HFFc6 (cell line): ENCODE results near the gene RAB27A. TPM values are rescaled to one million over a fixed set of nuclear protein-coding genes. Genes with fewer than 3 reads are reported as not detected.

ENCODE experiments used
- DNase-seq: peaks from one replicate; pipeline ENCODE4 v3.0.0-alpha.2; 2018
- H3K27ac Mint-ChIP-seq: 2 replicates; pipeline ENCODE4 v1.8.0; 2020; ENCODE audit warnings: mild to moderate bottlenecking, mixed read lengths
- H3K27me3 Mint-ChIP-seq: 2 replicates; pipeline ENCODE4 v1.8.0; 2021; ENCODE audit warnings: mild to moderate bottlenecking, moderate library complexity, mixed read lengths; ENCODE audit not compliant: insufficient read depth
- H3K36me3 Mint-ChIP-seq: 2 replicates; pipeline ENCODE4 v1.8.0; 2021; ENCODE audit warnings: low read depth, mixed read lengths
- H3K4me1 Mint-ChIP-seq: 2 replicates; pipeline ENCODE4 v1.8.0; 2020; ENCODE audit warnings: low read depth, mixed read lengths
- H3K4me3 Mint-ChIP-seq: 2 replicates; pipeline ENCODE4 v1.8.0; 2020; ENCODE audit warnings: mild to moderate bottlenecking, moderate library complexity, mixed read lengths
- H3K9me3 Mint-ChIP-seq: 2 replicates; pipeline ENCODE4 v1.8.0; 2020; ENCODE audit warnings: mild to moderate bottlenecking, mixed read lengths
- CTCF ChIP-seq: fragments of 200-600 bp; sonication (generic); IDR thresholded peaks from 2 replicates; pipeline ENCODE4 v1.5.0; 2021; ENCODE audit warnings: antibody characterized with exemption, mild to moderate bottlenecking
- total RNA-seq, 6 experiments: library from RNA; stranded (reverse); fragmentation: NEBNext Ultra II Directional; extraction: Animal tissue kit (Norgen Biotek cat#: 25700); gene quantifications; 2 replicates in 1 of 6; 3 replicates in 5 of 6; pipeline ENCODE4 v1.2.3, GENCODE V29; 2021

Gene RAB27A
- total RNA-seq, 6 experiments from 2014 or later: 6.9 to 13.7 (median 13.0) TPM

DNA sequence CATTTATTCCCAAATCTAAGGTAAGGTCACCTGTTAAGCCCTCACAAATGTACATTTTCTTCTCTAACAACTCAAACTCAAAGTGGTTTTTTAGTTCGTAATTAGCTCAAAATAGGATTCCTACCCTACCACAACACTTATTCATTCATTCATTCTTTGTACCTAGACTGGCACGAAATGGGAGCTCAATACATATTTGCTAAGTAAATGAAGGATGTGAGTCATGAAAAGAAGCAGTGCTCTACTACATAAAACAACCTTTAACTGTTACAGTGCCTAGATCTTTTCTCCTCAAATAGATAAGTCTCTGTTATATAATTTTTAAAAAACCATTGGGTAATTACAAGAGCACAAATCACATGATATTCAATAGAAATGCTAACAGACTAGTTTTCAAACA, 105.9 kb downstream of the RAB27A start:
- Mint-ChIP-seq H3K27ac (peak overlapping the region; percentile 78), H3K9me3 (no peaks in the 10 kb centered on the region), H3K4me1 (peaks cover 21% of the 10 kb centered on the region), H3K27me3 (no peaks in the 10 kb centered on the region), H3K4me3 (no peak overlapping the region), H3K36me3 (peaks cover 37% of the 10 kb centered on the region)
- no peak for TF ChIP-seq CTCF
- DNase-seq: no peak

DNA sequence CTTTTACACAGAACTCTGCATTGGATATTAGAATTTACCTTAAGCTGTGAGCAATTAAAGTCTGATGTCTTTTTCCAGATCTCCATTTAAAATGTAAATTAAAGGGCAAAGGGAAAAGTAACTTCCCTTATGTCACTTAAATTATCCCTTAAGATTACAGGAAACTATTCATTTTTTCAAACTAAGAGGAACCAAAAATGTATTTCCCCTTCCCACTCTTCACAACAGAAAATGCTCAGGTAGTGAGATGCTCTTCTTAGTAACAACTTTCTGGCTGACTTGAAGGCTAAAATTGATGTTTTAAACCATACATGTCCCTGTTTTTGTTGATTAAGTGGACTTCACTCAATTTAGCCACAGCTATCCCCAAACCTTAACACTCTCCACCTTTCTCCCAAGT, 110.5 kb downstream of the RAB27A start:
- DNase-seq: no peak
- Mint-ChIP-seq H3K4me3 (no peak overlapping the region), H3K27me3 (no peaks in the 10 kb centered on the region), H3K9me3 (no peaks in the 10 kb centered on the region), H3K36me3 (peaks cover 15% of the 10 kb centered on the region), H3K4me1 (peaks cover 10% of the 10 kb centered on the region), H3K27ac (no peak overlapping the region)
- no peak for TF ChIP-seq CTCF

- Mint-ChIP-seq H3K4me3 (no peak overlapping the region), H3K9me3 (no peaks in the 10 kb centered on the region), H3K27ac (no peak overlapping the region), H3K27me3 (no peaks in the 10 kb centered on the region; the same call in 1 of the 2 replicates), H3K4me1 (peaks cover 6% of the 10 kb centered on the region; the same call in 1 of the 2 replicates), H3K36me3 (no peaks in the 10 kb centered on the region)
- no peak for DNase-seq
- no peak for TF ChIP-seq CTCF
Observed at GRCh38 chr15:55170361-55170760, 119.3 kb downstream of the RAB27A start.

DNA sequence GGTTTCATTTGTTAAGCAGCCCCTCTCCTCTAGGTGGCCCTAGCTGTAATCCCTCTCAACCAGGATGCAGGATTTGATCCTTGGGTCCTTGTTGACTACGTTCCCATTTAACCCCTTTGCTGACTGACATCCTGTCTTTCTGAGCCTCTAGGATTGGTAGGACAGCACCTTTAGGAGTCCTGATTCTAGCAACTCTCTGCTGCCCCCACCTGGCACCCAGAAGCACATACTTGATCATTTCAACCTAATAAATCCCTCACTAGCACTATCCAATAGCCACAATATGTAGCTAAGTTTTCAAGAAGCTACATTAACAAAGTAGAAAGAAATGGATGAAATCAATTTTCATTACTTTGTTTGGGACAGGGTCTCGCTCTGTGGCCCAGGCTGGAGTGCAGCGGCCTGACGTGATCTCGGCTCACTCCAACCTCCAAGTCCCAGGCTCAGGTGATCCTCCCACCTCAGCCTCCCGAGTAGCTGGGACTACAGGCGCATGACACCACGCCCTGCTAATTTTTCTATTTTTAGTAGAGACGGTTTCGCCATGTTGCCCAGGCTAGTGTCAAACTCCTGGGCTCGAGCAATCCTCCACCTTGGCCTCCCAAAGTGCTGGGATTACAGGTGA, 121.2 kb downstream of the RAB27A start:
- no peak overlapping the region for H3K27ac Mint-ChIP-seq
- H3K4me1 Mint-ChIP-seq: peaks cover 6% of the 10 kb centered on the region; the same call in 1 of the 2 replicates
- no peaks in the 10 kb centered on the region for H3K36me3 Mint-ChIP-seq
- no peaks in the 10 kb centered on the region for H3K9me3 Mint-ChIP-seq
- no peak overlapping the region for H3K4me3 Mint-ChIP-seq
- peak; percentile 57 for DNase-seq
- no peaks in the 10 kb centered on the region; the same call in 1 of the 2 replicates for H3K27me3 Mint-ChIP-seq
- peak; percentile 84 for TF ChIP-seq CTCF

DNA sequence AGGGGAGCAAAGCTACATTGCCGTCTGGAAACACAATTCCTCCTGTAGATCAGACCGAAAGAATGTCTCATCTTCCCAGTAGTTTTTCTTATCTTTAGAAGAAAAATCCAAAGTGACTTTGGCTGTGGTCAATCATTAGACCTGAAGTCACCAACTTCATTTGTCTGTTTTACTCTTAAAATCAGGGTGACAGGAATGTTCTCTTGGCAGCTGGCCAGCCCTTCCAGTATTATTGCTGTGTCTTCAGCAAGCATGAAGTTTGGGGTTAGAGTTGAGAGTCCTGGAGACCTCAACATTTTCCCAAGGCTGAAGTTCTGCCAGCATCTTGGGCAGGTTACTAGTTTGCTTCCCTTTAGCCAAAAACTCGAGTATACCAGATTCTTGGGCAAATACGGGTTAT, 125.3 kb downstream of the RAB27A start:
- no peaks in the 10 kb centered on the region for H3K9me3 Mint-ChIP-seq
- H3K4me1 Mint-ChIP-seq: no peaks in the 10 kb centered on the region
- H3K27me3 Mint-ChIP-seq: no peaks in the 10 kb centered on the region
- no peak overlapping the region for H3K27ac Mint-ChIP-seq
- H3K36me3 Mint-ChIP-seq: no peaks in the 10 kb centered on the region
- no peak for TF ChIP-seq CTCF
- DNase-seq: no peak
- no peak overlapping the region for H3K4me3 Mint-ChIP-seq

Other genes starting within 250 kb of the RAB27A start
- gene RSL24D1, start 92.9 kb downstream of the RAB27A start, total RNA-seq: 10 to 100 TPM; 51.8 to 58.1 (median 55.4) TPM
- 10 to 100 TPM in 1 of 6 experiments, 1 to 10 TPM in 5; 7.8 to 11.0 (median 8.4) TPM for gene PIGBOS1, start 29.3 kb upstream of the RAB27A start, total RNA-seq
- gene PIGB, start 29.4 kb upstream of the RAB27A start, total RNA-seq: 10 to 100 TPM; 13.2 to 21.0 (median 17.4) TPM
- 10 to 100 TPM; 28.9 to 42.5 (median 32.6) TPM for gene CCPG1, start 118.5 kb upstream of the RAB27A start, total RNA-seq
- gene PIERCE2, start 118.7 kb upstream of the RAB27A start, total RNA-seq: 1 to 10 TPM in 3 of 6 experiments, under 1 TPM in 3; 0.58 to 1.7 (median 1.1) TPM
- 1 to 10 TPM in 4 of 6 experiments, under 1 TPM in 2; 0.62 to 1.7 (median 1.3) TPM for gene DNAAF4, start 218.4 kb upstream of the RAB27A start, total RNA-seq